HepG2 (cell line): ENCODE data around the gene EMC9. TPM values are rescaled to one million over a fixed set of nuclear protein-coding genes. Genes with fewer than 3 reads are reported as not detected.

Experiments
- ATAC-seq: fragments of 200-7000 bp; cut with Tn5 transposase; 3 replicates; pipeline ENCODE4 v1.9.1; 2020; ENCODE audit warnings: mild to moderate bottlenecking, moderate library complexity
- BruUV-seq: library from RNA; stranded (reverse); fragments of 400-500 nt; replicated peaks from 2 replicates; lab custom pipeline; 2021; lab: Mats Ljungman, UMichigan
- CTCF ChIA-PET: fragments of 300-600 bp; formaldehyde crosslinking; extraction: SDS; loops from one replicate; lab custom pipeline; 2021; ENCODE audit warnings: low total read pairs, inconsistent platforms, low intra/inter-chr PET ratio; lab: Yijun Ruan, JAX
- POLR2A ChIA-PET: fragments of 350-600 bp; sonication (Branson Sonifier 250); formaldehyde crosslinking; loops from one replicate; lab custom pipeline; 2020; ENCODE audit warnings: antibody characterized with exemption, inconsistent platforms; lab: Yijun Ruan, JAX
- DNase-seq: peaks from one replicate; pipeline ENCODE4 v3.0.0-alpha.2; 2015; ENCODE audit warnings: low spot score
- FAIRE-seq: peaks from 3 replicates; lab custom pipeline; 2011; peaks lifted over from hg19 to GRCh38; lab: Jason Lieb, UNC
- H2AFZ ChIP-seq: one replicate; pipeline ENCODE4 v1.6.1; 2011; ENCODE audit warnings: low read length, inconsistent platforms
- H3K27ac ChIP-seq: fragments of 300-600 bp; 3 replicates; pipeline ENCODE4 v1.8.0; 2011; ENCODE audit warnings: mixed run types, mild to moderate bottlenecking, mixed read lengths, low read length, inconsistent platforms; ENCODE audit not compliant: insufficient read depth; ENCODE audit errors: extremely low read length
- H3K27me3 ChIP-seq, 2 experiments: fragments of 200-600 bp in 1 of 2; 2 replicates in 1 of 2; 3 replicates in 1 of 2; pipeline versions ENCODE4 v1.6.0 to v1.8.0; 2011; ENCODE audit warnings: low read length in 2 of 2, mild to moderate bottlenecking in 2 of 2, moderate library complexity in 2 of 2, inconsistent platforms in 1 of 2; ENCODE audit not compliant: insufficient read depth in 2 of 2, control insufficient read depth in 1 of 2
- H3K36me3 ChIP-seq, 2 experiments: fragments of 200-600 bp in 1 of 2; replicated peaks in 1 of 2; 2 replicates in 1 of 2; 3 replicates in 1 of 2; pipeline versions ENCODE4 v1.5.1 to v1.8.0; 2011; ENCODE audit warnings: low read length in 2 of 2, inconsistent platforms in 1 of 2; ENCODE audit not compliant: insufficient read depth in 2 of 2, control insufficient read depth in 1 of 2
- H3K4me1 ChIP-seq: 2 replicates; pipeline ENCODE4 v1.5.1; 2012; ENCODE audit warnings: low read length, inconsistent platforms; ENCODE audit not compliant: insufficient read depth
- H3K4me2 ChIP-seq: 2 replicates; pipeline ENCODE4 v1.6.0; 2011; ENCODE audit warnings: low read depth, low read length, inconsistent platforms
- H3K4me3 ChIP-seq, 3 experiments: fragments of 200-600 bp in 1 of 3; sonication (generic), shearing (Covaris generic) in 1 of 3; replicated peaks in 1 of 3; 2 replicates each; pipeline ENCODE4 v1.5.1; 2011 to 2016; ENCODE audit warnings: low read length in 3 of 3, inconsistent platforms in 2 of 3, low read depth in 2 of 3, mild to moderate bottlenecking in 2 of 3, control low read depth in 1 of 3, mixed read lengths in 1 of 3; ENCODE audit not compliant: insufficient read depth in 1 of 3
- H3K79me2 ChIP-seq: one replicate; pipeline ENCODE4 v1.6.1; 2011; ENCODE audit warnings: low read length, inconsistent platforms; ENCODE audit not compliant: insufficient read depth
- H3K9ac ChIP-seq: 2 replicates; pipeline ENCODE4 v1.6.0; 2011; ENCODE audit warnings: mild to moderate bottlenecking, low read depth, low read length, inconsistent platforms; ENCODE audit not compliant: insufficient read depth
- H3K9me3 ChIP-seq: 2 replicates; pipeline ENCODE4 v1.5.1; 2012; ENCODE audit warnings: mild to moderate bottlenecking, low read length
- H4K20me1 ChIP-seq: 2 replicates; pipeline ENCODE4 v1.6.0; 2011; ENCODE audit warnings: inconsistent platforms, mild to moderate bottlenecking, low read length, moderate library complexity; ENCODE audit not compliant: insufficient read depth
- AGO2 ChIP-seq: fragments of 200-400 bp; formaldehyde crosslinking; optimal IDR thresholded peaks from 2 replicates; pipeline ENCODE3; 2017; ENCODE audit warnings: mild to moderate bottlenecking, low read depth, low read length, moderate library complexity
- CREM ChIP-seq, 2 experiments: sonication (generic) in 1 of 2; formaldehyde crosslinking in 1 of 2; IDR thresholded peaks; 2 replicates each; pipeline versions ENCODE4 v1.4.0 to v1.6.1; 2016 to 2020; ENCODE audit warnings: antibody characterized with exemption in 1 of 2, mild to moderate bottlenecking in 1 of 2, missing genetic modification reagents in 1 of 2
- FIP1L1 ChIP-seq: fragments of 200-400 bp; formaldehyde crosslinking; IDR thresholded peaks from 2 replicates; pipeline ENCODE4 v1.6.1; 2018; ENCODE audit warnings: low read depth, mild to moderate bottlenecking, low read length, moderate library complexity, borderline replicate concordance; ENCODE audit not compliant: insufficient read depth
- FOXA1 ChIP-seq, 2 experiments: fragments of 450-650 bp in 1 of 2; sonication (generic) in 1 of 2; formaldehyde crosslinking in 1 of 2; IDR thresholded peaks; 2 replicates each; pipeline versions ENCODE4 v1.4.0 to v1.6.1; 2016 to 2020; ENCODE audit warnings: missing genetic modification reagents in 1 of 2
- HMGA1 ChIP-seq: sonication (generic); formaldehyde crosslinking; conservative IDR thresholded peaks from 2 replicates; pipeline ENCODE4 v1.4.0; 2020; ENCODE audit warnings: missing genetic modification reagents
- MATR3 ChIP-seq: sonication (generic); formaldehyde crosslinking; IDR thresholded peaks from 2 replicates; pipeline ENCODE4 v1.4.0; 2020; ENCODE audit warnings: missing genetic modification reagents
- MZF1 ChIP-seq: sonication (generic); formaldehyde crosslinking; IDR thresholded peaks from 2 replicates; pipeline ENCODE4 v1.8.1; 2023; ENCODE audit warnings: mild to moderate bottlenecking, missing genetic modification reagents, borderline replicate concordance
- PHF20 ChIP-seq: sonication (generic); formaldehyde crosslinking; IDR thresholded peaks from 2 replicates; pipeline ENCODE4 v1.5.0; 2020; ENCODE audit warnings: mild to moderate bottlenecking, missing genetic modification reagents
- POLR2A ChIP-seq, 2 experiments: IDR thresholded peaks; 2 replicates each; pipeline ENCODE4 v1.6.1; 2011; ENCODE audit warnings: low read depth in 2 of 2, low read length in 2 of 2, mild to moderate bottlenecking in 1 of 2, moderate library complexity in 1 of 2; ENCODE audit not compliant: insufficient read depth in 1 of 2
- RBFOX2 ChIP-seq: fragments of 200-400 bp; formaldehyde crosslinking; IDR thresholded peaks from 2 replicates; pipeline ENCODE4 v1.6.1; 2017; ENCODE audit warnings: low read depth, mild to moderate bottlenecking, low read length
- RXRA ChIP-seq: sonication (generic); formaldehyde crosslinking; IDR thresholded peaks from 2 replicates; pipeline ENCODE4 v1.5.1; 2020; ENCODE audit warnings: missing genetic modification reagents
- SOX13 ChIP-seq, 3 experiments: fragments of 450-650 bp in 1 of 3; sonication (generic) in 1 of 3; formaldehyde crosslinking in 1 of 3; IDR thresholded peaks in 2 of 3; conservative IDR thresholded peaks in 1 of 3; 2 replicates each; pipeline versions ENCODE4 v1.5.0 to v1.6.1; 2016 to 2020; ENCODE audit warnings: antibody characterized with exemption in 1 of 3, mild to moderate bottlenecking in 1 of 3, missing compliant biosample characterization in 1 of 3, missing genetic modification reagents in 1 of 3, moderate library complexity in 1 of 3
- SPEN ChIP-seq: sonication (generic); formaldehyde crosslinking; IDR thresholded peaks from 2 replicates; pipeline ENCODE4 v1.5.1; 2020; ENCODE audit warnings: low read depth, mild to moderate bottlenecking, missing genetic modification reagents
- ZNF121 ChIP-seq: sonication (generic); formaldehyde crosslinking; IDR thresholded peaks from 2 replicates; pipeline ENCODE4 v1.5.0; 2020; ENCODE audit warnings: mild to moderate bottlenecking, missing genetic modification reagents
- ZNF501 ChIP-seq: sonication (generic); formaldehyde crosslinking; IDR thresholded peaks from 2 replicates; pipeline ENCODE4 v1.5.1; 2020; ENCODE audit warnings: mild to moderate bottlenecking, moderate library complexity, missing genetic modification reagents
- WGBS: methylation state at CpG from one replicate; pipeline ENCODE4 v1.1.6; 2017; ENCODE audit warnings: low lambda C conversion rate; 5-methylcytosine and 5-hydroxymethylcytosine counted together
- in situ Hi-C: cut with HindIII; loops from 2 replicates; pipeline ENCODE4 v1.10.0; 2017; ENCODE audit warnings: low pct_unique_long_range_greater_than_20kb; ENCODE audit not compliant: extremely low pct_ligation_motif_present
- intact Hi-C: fragments of 100-400 bp; cut with micrococcal nuclease; formaldehyde crosslinking; loops from one replicate; pipeline ENCODE4 v1.10.0; 2022; ENCODE audit not compliant: unreplicated experiment
- polyA plus RNA-seq, 8 experiments: library from polyadenylated mRNA; depleted of rRNA in 3 of 8; stranded (reverse) in 7 of 8; unstranded in 1 of 8; fragments of >200 nt; fragmentation: Illumina TruSeq in 4 of 8; extraction: Trizol in 4 of 8; gene quantifications; 2 replicates each; pipeline versions ENCODE4 v1.2.1 to v1.2.3, GENCODE V29; 2011 to 2016; ENCODE audit warnings: low read depth in 4 of 8, missing spikeins in 1 of 8, mixed read lengths in 1 of 8; ENCODE audit not compliant: insufficient read depth in 1 of 8
- total RNA-seq, 5 experiments: library from RNA; depleted of rRNA; stranded (reverse); fragments of >200 nt; fragmentation: Illumina TruSeq; extraction: Trizol; gene quantifications; 2 replicates each; pipeline ENCODE4 v1.2.3, GENCODE V29; 2016; ENCODE audit warnings: low read depth in 1 of 5
- TF ChIP-seq, protein P1 (sequence below): IDR thresholded peaks from 2 replicates; pipeline ENCODE4 v1.6.1; 2012; ENCODE audit warnings: inconsistent platforms
- TF ChIP-seq, protein P2 (sequence below): sonication (generic); formaldehyde crosslinking; IDR thresholded peaks from 2 replicates; pipeline ENCODE4 v1.8.1; 2023; ENCODE audit warnings: mild to moderate bottlenecking, inconsistent platforms, moderate library complexity, missing genetic modification reagents, borderline replicate concordance
- TF ChIP-seq, protein P3 (sequence below): sonication (generic); formaldehyde crosslinking; IDR thresholded peaks from 2 replicates; pipeline ENCODE4 v1.4.0; 2020; ENCODE audit warnings: missing genetic modification reagents
- TF ChIP-seq, protein P4 (sequence below): sonication (generic); formaldehyde crosslinking; IDR thresholded peaks from 2 replicates; pipeline ENCODE4 v1.5.1; 2020; ENCODE audit warnings: mild to moderate bottlenecking, missing genetic modification reagents

EMC9 gene
- total and polyA plus RNA-seq, 2 of the 13 experiments (the other 11 are each of a cell fraction or from before 2014, with no cell fraction given) = 60.5 to 78.7 TPM

DNA sequence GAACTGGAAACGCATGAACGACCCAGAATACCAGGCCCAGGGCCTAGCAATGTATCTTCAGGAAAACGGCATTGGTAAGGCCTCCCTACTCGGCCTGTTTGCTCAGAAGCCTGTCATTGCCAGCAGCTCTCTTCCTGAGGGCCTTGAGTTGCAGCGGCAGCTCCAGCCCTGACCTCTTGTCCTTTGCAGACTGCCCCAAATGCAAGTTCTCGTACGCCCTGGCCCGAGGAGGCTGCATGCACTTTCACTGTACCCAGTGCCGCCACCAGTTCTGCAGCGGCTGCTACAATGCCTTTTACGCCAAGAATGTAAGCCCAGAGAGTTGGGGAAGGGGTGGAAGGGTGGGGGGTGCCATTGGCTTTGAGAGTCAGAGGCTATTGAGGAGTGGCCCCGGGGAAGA lies 15.9 kb upstream of the EMC9 start:
- no peaks in the 10 kb centered on the region; a peak in 1 of 5 replicates for H3K27me3 ChIP-seq
- H3K9me3 ChIP-seq = no peaks in the 10 kb centered on the region
- H3K4me1 ChIP-seq = peaks cover 26% of the 10 kb centered on the region
- POLR2A ChIA-PET = interaction anchor here (0.6 to 11.8 kb wide), 4 partner anchors 8 to 86 kb away, joined by 5 to 233 read pairs (median 108); partner anchors contain the start of genes DCAF11, EMC9, NRL and PSME1
- in situ Hi-C loops (no loop called here), intact Hi-C loops (no loop called here)
- peaks cover 5% of the 10 kb centered on the region for H3K79me2 ChIP-seq
- CTCF ChIA-PET = no interaction called here
- no peaks in the 10 kb centered on the region for H4K20me1 ChIP-seq
- H3K36me3 ChIP-seq = peaks cover 46 to 57% of the 10 kb centered on the region in 2 experiments
- no peak overlapping the region for H3K4me2 ChIP-seq
- no peak overlapping the region for H3K27ac ChIP-seq
- 96% methylated on average over 12 of the region's 12 CpGs for WGBS
- no peak for ATAC-seq
- no peak overlapping the region for H3K9ac ChIP-seq
- no peak overlapping the region for H2AFZ ChIP-seq
- no TSS peak for BruUV-seq
- FAIRE-seq = no peak
- no peak for DNase-seq
- H3K4me3 ChIP-seq = no peak overlapping the region
- peak; percentile 64 for TF ChIP-seq AGO2
- TF ChIP-seq RXRA (CRISPR knock-in tag) = 0 out of 2 replicates have a peak, but pooled peaks have one; percentile 17
- no peak for TF ChIP-seq SPEN
- TF ChIP-seq, protein P1, sequence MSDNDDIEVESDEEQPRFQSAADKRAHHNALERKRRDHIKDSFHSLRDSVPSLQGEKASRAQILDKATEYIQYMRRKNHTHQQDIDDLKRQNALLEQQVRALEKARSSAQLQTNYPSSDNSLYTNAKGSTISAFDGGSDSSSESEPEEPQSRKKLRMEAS = no peak
- TF ChIP-seq ZNF121 (CRISPR knock-in tag) = no peak
- TF ChIP-seq CREM (IDR thresholded peaks at IDR 0.05) = no peak
- no peak for TF ChIP-seq CREM (CRISPR knock-in tag; IDR thresholded peaks at IDR 0.05)
- TF ChIP-seq, protein P2, sequence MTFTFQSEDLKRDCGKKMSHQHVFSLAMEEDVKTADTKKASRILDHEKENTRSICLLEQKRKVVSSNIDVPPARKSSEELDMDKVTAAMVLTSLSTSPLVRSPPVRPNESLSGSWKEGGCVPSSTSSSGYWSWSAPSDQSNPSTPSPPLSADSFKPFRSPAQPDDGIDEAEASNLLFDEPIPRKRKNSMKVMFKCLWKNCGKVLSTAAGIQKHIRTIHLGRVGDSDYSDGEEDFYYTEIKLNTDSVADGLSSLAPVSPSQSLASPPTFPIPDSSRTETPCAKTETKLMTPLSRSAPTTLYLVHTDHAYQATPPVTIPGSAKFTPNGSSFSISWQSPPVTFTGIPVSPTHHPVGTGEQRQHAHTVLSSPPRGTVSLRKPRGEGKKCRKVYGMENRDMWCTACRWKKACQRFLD (CRISPR knock-in tag) = no peak
- 0 out of 2 replicates have a peak, but pooled peaks have one; percentile 9 for TF ChIP-seq MZF1 (CRISPR knock-in tag)
- TF ChIP-seq PHF20 = no peak
- no peak for TF ChIP-seq HMGA1
- TF ChIP-seq ZNF501 (CRISPR knock-in tag) = no peak
- no peak for TF ChIP-seq FOXA1 (IDR thresholded peaks at IDR 0.05)
- TF ChIP-seq FOXA1 (CRISPR knock-in tag; IDR thresholded peaks at IDR 0.05) = no peak
- TF ChIP-seq RBFOX2 = 0 out of 2 replicates have a peak, but pooled peaks have one; percentile 46
- 0 out of 4 replicates have a peak, but pooled peaks of 1 of the 2 experiments have one; percentile 41 for TF ChIP-seq POLR2A (IDR thresholded peaks at IDR 0.05; ENCODE audit: insufficient read depth in 1 of 2, low read depth in 2 of 2, low read length in 2 of 2)
- TF ChIP-seq, protein P3, sequence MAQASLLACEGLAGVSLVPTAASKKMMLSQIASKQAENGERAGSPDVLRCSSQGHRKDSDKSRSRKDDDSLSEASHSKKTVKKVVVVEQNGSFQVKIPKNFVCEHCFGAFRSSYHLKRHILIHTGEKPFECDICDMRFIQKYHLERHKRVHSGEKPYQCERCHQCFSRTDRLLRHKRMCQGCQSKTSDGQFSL (CRISPR knock-in tag) = no peak
- no peak for TF ChIP-seq MATR3
- TF ChIP-seq FIP1L1 = no peak
- TF ChIP-seq SOX13 (IDR thresholded peaks at IDR 0.05) = no peak
- TF ChIP-seq SOX13 (CRISPR knock-in tag; conservative IDR thresholded peaks at IDR 0.05 in 1 of 2, IDR thresholded peaks at IDR 0.05 in 1 of 2) = no peak
- TF ChIP-seq, protein P4, sequence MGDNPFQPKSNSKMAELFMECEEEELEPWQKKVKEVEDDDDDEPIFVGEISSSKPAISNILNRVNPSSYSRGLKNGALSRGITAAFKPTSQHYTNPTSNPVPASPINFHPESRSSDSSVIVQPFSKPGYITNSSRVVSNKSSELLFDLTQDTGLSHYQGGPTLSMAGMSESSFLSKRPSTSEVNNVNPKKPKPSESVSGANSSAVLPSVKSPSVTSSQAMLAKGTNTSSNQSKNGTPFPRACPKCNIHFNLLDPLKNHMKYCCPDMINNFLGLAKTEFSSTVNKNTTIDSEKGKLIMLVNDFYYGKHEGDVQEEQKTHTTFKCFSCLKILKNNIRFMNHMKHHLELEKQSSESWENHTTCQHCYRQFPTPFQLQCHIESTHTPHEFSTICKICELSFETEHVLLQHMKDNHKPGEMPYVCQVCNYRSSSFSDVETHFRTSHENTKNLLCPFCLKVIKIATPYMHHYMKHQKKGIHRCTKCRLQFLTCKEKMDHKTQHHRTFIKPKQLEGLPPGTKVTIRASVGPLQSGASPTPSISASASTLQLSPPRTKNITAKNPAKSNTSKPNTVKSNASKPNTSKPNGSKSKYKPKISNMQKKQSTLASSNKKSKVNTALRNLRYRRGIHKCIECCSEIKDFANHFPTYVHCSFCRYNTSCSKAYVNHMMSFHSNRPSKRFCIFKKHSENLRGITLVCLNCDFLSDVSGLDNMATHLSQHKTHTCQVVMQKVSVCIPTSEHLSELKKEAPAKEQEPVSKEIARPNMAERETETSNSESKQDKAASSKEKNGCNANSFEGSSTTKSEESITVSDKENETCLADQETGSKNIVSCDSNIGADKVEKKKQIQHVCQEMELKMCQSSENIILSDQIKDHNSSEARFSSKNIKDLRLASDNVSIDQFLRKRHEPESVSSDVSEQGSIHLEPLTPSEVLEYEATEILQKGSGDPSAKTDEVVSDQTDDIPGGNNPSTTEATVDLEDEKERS (CRISPR knock-in tag) = no peak
